ENCODE data around the gene RBM20.

DNA sequence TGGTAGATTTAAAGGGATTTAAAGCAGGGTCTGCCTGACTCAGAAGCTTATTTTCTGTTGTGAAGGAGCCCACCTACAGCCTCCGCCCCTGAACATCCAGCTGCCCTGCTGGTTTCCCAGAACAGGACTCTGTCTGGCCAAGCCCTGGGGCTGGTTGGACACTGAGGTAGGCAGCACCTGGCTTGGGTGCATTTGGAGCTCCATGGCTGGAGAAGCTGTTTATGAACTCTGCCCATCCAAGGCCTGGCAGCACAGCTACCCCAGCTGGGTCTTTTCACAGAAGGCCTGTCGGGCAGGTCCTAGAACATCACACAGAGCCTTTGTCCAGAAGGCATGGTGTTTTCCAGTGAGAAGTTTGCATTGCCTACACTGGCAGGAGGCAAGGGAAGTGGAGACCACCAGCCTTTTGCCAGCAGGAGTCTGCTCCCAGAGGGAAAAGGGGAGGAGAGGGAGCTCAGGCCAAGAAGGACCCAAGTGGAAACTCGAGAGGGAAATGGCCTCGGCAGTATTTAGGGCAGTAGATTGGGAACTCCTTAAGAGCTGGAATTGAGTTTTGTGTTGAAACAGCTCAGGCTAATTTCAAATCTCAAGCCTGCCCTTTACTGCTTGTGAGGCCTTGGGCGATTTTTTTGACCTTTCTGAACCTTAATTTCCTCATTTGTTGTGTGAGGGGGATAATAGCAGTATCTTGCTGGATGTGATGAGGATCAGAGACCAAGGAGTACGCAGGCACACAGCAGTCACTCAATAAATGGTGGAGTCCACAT is 215.3 kb downstream of the RBM20 start:
- TF ChIP-seq, protein P1, sequence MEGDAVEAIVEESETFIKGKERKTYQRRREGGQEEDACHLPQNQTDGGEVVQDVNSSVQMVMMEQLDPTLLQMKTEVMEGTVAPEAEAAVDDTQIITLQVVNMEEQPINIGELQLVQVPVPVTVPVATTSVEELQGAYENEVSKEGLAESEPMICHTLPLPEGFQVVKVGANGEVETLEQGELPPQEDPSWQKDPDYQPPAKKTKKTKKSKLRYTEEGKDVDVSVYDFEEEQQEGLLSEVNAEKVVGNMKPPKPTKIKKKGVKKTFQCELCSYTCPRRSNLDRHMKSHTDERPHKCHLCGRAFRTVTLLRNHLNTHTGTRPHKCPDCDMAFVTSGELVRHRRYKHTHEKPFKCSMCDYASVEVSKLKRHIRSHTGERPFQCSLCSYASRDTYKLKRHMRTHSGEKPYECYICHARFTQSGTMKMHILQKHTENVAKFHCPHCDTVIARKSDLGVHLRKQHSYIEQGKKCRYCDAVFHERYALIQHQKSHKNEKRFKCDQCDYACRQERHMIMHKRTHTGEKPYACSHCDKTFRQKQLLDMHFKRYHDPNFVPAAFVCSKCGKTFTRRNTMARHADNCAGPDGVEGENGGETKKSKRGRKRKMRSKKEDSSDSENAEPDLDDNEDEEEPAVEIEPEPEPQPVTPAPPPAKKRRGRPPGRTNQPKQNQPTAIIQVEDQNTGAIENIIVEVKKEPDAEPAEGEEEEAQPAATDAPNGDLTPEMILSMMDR (IDR thresholded peaks at IDR 0.05), result no peak
- TF ChIP-seq POLR2A (IDR thresholded peaks at IDR 0.05), result no peak

All from adrenal gland (tissue), 5 donors.